Measurements from ENCODE around the gene TPM1. TPM values are rescaled to one million over a fixed set of nuclear protein-coding genes. Genes with fewer than 3 reads are reported as not detected.

TPM1 gene
- total RNA-seq, 2 donors from 2014 or later: 10.4 to 32.4 TPM

Other genes starting within 250 kb of the TPM1 start
- 10 to 100 TPM in 1 of 2 donors, 1 to 10 TPM in 1; 9.0 to 11.0 TPM for gene LACTB, start 79.1 kb downstream of the TPM1 start, total RNA-seq
- gene RPS27L, start 114.7 kb downstream of the TPM1 start, total RNA-seq: 10 to 100 TPM; 49.8 to 64.2 TPM
- 100 to 1,000 TPM in 1 of 2 donors, 10 to 100 TPM in 1; 78.1 to 108 TPM for gene RAB8B, start 146.9 kb downstream of the TPM1 start, total RNA-seq
- 10 to 100 TPM; 11.8 to 17.6 TPM for gene APH1B, start 234.9 kb downstream of the TPM1 start, total RNA-seq

Measured in T-helper 17 cell (primary cell).